Subcutaneous adipose tissue (tissue), 4 donors: ENCODE data around the gene PLXNC1. TPM values are rescaled to one million over a fixed set of nuclear protein-coding genes. Genes with fewer than 3 reads are reported as not detected.

Experiments
- CTCF ChIP-seq: fragments of 450-650 bp; IDR thresholded peaks from one replicate; pipeline ENCODE4 v1.5.1; 2016; ENCODE audit warnings: low read depth, mild to moderate bottlenecking, control low read depth, antibody characterized with exemption, moderate library complexity
- total RNA-seq, 4 donors: library from RNA; depleted of rRNA; stranded (reverse); fragments of >200 nt; gene quantifications; one replicate each; pipeline ENCODE4 v1.1.0, GENCODE V29; 2016

Gene PLXNC1
- total RNA-seq, 4 donors from 2014 or later: 5.7 to 32.3 (median 8.1) TPM

GRCh38 chr12:94169966-94170689 lies 21.8 kb downstream of the PLXNC1 start:
- TF ChIP-seq CTCF: no peak

GRCh38 chr12:94170690-94171594 lies 22.6 kb downstream of the PLXNC1 start:
- no peak for TF ChIP-seq CTCF

DNA sequence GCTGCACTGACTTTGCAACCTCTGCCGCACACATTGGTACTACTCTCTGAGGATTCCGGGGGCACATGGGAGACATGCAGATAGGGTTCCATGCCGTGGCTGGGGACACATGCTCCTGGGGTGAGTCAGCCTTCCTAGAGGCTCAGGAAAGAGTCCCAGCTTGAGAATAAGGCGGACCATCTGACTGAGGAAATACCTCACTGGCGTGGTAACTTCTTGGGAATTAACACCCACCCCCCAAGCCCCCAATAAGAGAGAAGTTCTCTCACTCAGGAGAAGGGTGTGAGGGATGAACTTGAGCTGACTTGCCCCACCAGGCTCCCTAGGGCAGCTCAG lies 23.2 kb downstream of the PLXNC1 start:
- no peak for TF ChIP-seq CTCF

DNA sequence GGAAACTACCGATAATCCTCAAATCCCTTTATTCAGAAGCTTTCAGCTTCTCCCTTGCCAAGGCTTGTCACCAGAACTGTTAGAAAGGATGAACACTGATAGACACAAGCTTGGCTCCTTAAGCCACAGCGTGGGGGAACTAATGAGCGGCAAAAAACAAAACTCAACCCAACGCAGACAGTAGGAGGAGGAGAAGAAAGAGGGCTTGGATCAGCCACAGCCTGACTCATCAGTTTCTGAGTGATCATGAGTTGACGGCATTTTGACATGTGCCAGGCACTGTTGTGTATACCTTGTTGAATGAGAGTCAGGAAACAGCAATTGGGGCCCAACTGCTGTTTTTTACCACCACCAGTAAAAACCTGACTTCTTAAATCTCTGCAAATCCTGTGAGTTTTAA lies 23.7 kb downstream of the PLXNC1 start:
- no peak for TF ChIP-seq CTCF

DNA sequence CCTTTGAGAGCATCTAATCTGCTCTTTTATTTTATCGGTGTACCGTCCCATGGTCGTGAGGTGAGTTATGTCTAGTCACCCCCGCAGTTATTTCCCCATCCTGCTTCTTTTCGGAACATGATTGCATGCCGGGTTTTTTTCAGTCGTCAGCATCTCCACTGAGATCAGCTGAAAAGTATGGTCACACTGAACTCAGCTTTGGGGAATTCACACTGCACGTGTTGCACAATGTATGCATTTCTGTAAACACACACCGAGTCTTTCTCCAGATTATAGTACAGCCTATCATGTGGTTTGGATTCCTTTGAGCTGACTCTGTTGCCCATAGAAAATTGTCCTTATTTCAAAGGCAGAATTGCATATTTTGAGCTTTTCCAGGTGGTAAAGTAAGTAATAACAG lies 24.6 kb downstream of the PLXNC1 start:
- TF ChIP-seq CTCF: no peak

- TF ChIP-seq CTCF: no peak
These were observed 25.4 kb downstream of the PLXNC1 start for GRCh38 chr12:94173660-94174265.

GRCh38 chr12:94174576-94174975 lies 26.2 kb downstream of the PLXNC1 start:
- no peak for TF ChIP-seq CTCF
